DMS 273 treated with DMSO at 0.1 percent for 48 hours (cell line): ENCODE measurements around the gene RAD17.
"Not testable (repeated sequence)": the region's sequence is repeated elsewhere in the genome, so short reads cannot be mapped to it uniquely, and the experiment has no call there.

Source experiments
- DNase-seq: peaks from one replicate; lab custom pipeline; 2025; lab: John Stamatoyannopoulos, UW

The RAD17 gene, protein sequence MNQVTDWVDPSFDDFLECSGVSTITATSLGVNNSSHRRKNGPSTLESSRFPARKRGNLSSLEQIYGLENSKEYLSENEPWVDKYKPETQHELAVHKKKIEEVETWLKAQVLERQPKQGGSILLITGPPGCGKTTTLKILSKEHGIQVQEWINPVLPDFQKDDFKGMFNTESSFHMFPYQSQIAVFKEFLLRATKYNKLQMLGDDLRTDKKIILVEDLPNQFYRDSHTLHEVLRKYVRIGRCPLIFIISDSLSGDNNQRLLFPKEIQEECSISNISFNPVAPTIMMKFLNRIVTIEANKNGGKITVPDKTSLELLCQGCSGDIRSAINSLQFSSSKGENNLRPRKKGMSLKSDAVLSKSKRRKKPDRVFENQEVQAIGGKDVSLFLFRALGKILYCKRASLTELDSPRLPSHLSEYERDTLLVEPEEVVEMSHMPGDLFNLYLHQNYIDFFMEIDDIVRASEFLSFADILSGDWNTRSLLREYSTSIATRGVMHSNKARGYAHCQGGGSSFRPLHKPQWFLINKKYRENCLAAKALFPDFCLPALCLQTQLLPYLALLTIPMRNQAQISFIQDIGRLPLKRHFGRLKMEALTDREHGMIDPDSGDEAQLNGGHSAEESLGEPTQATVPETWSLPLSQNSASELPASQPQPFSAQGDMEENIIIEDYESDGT

GRCh38 chr5:69369340-69370121 is at the start of gene RAD17, which contains the start of the genes AK6 and TAF9:
RAD17 (plus strand) TSS chr5:69369818; CDS start chr5:69372209, 2,391 bp downstream.
AK6 (minus strand) TSS chr5:69369520; CDS start chr5:69369490, 30 bp downstream.
TAF9 (minus strand) TSS chr5:69369520; CDS start chr5:69365737, 3,783 bp downstream.
- DNase-seq = peak; percentile 91

- no peak for DNase-seq
Measured at GRCh38 chr5:69326365-69326764, 43.3 kb upstream of the RAD17 start.

DNA sequence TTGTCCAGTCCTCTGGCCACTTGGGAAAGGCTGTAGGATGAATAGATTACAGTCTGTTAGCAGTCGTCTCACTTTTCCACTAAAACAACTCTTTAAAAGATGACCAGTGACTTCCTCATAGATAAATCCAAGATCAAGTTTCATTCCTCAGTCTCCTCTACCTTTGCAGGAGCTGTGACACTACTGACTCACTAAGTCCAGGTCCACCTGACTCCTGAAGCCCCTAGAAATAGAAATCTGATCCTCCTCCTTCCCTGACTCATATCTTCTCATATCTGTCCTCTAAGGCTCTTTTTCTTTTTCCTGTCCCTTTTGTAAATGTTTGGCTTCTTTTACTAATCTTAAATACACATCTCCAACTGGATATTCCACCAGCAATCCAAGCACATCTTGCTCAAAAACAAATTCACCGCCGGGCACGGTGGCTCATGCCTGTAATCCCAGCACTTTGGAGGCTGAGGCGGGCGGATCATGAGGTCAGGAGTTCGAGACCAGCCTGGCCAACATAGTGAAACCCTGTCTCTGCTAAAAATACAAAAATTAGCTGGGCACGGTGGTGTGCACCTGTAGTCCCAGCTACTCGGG is 39.6 kb upstream of the RAD17 start:
- no peak for DNase-seq

- no peak for DNase-seq
Measured at GRCh38 chr5:69331528-69332445, 37.8 kb upstream of the RAD17 start.

GRCh38 chr5:69333668-69334315 is 35.8 kb upstream of the RAD17 start:
- not testable (repeated sequence) for DNase-seq

DNA sequence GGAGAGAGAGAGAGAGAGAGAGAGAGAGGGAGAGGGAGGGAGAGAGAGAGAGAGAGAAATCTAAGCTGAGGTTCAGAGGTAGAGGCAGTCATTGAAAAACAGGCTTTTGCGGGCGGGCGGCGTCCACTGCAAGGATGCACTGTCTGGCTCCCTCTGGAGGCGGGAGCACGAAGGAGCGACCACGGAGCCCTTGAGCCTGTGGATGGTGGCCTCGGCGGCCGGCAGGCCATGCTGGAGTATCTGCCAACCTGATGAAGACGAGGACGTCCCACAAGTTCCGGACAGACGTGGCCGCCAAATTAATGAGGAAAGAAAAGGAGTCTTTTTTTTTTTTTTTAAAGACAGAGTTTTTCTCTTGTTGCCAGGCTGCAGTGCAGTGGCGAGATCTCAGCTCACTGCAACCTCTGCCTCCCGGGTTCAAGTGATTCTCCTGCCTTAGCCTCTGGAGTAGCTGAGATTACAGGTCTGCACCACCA is 34.8 kb upstream of the RAD17 start:
- peak; percentile 39 for DNase-seq

DNA sequence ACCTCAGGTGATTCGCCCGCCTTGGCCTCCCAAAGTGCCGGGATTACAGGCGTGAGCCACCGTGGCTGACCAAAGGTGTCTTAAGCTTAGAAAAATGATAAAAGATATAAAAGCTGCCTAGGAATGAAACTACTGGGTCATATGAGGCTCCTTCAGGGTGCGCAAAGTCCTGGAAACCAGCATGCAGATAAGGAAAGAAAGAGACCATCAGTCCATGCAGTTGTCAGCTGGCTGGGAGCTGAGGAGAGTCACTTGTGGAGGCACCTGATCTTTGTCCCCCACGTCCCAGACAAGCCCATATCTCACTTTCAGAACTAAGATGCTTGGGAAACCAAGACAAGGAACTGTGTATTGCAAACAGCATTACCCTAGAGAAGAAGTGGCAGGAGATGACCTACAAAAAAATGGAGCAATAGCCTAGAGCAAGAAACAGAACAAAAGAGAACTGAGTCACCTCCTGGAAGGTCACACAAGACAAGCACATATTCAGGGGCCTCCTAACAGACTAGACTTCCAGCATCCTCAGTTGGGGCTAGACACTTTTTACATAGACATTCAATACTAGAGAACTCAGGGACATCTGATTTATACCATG is 34.2 kb upstream of the RAD17 start:
- DNase-seq = no peak

DNA sequence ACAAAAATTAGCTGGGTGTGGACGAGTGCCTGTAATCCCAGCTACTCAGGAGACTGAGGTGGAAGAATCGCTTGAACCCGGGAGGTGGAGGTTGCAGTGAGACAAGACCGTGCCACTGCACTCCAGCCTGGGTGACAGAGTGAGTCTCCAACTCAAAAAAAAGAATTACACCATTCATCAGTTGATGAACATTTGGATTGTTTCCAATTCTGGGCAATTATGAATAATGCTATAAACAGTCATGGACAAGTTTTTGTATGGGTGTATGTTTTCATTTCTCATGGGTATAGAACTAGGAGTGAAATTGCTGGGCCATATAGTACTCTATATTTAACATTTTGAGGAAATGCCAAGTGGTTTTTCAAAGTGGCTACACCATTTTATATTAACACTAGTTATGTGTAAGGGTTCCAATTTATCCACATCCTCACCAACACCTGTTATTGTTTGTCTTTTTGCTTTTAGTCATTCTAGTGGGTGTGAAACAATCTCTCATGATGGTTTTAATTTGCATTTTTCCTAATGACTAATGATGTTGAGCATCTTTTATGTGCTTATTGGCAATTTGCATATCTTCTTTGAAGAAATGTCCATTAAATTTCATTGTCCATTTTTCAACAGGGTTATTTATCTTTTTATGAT is 28.0 kb upstream of the RAD17 start:
- DNase-seq = no peak

- no peak for DNase-seq
Measured at GRCh38 chr5:69343083-69343482, 26.5 kb upstream of the RAD17 start.

- DNase-seq = no peak
Measured at GRCh38 chr5:69350664-69351063, 19.0 kb upstream of the RAD17 start.

GRCh38 chr5:69359699-69360098 is 9.9 kb upstream of the RAD17 start:
- no peak for DNase-seq

DNA sequence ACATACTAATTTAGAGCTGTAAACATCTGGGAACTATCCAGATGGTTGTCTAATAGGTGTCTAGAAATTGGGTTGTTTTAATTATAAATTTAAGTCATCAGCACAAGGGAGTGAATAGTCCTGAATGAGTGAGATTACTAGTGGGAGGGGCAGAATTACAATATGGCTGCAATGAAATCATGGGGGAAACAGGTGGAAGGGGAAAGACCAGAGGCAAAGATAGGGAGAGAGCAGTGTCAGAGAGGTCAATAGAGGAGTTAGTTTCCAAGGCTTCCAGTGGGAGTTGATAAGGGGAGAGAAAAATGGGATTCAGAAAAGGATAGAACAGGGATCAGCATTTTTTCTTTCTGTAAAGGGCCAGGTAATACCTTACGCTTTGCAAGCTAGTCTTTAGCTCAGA is 9.2 kb upstream of the RAD17 start:
- no peak for DNase-seq

GRCh38 chr5:69364414-69364813 is 5.2 kb upstream of the RAD17 start:
- DNase-seq = no peak

GRCh38 chr5:69364850-69365249 is 4.8 kb upstream of the RAD17 start:
- no peak for DNase-seq

DNA sequence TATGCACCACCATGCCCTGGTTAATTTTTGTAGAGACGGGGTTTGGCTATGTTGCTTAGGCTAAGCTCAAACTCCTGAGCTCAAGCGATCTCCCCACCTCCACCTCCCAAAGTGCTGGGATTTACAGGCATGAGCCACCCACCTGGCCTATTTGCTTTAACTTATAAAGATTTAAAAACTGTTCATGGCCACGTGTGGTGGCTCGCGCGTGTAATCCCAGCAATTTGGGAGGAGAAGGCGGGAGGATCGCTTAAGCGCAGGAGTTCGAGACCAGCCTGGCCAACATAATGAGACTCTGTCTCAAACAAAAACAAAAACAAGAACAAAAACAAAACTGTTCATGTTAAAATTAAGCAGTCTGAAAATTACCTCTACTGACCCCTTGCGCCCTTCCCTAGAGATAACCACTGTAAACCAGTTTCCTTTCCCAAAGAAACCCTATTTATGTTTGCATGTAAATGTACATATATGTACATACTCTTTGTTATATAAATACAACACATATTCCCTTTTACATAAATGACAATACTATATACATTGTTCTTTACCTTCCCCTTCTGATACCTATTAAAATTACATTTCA is 1.8 kb upstream of the RAD17 start:
- no peak for DNase-seq

DNA sequence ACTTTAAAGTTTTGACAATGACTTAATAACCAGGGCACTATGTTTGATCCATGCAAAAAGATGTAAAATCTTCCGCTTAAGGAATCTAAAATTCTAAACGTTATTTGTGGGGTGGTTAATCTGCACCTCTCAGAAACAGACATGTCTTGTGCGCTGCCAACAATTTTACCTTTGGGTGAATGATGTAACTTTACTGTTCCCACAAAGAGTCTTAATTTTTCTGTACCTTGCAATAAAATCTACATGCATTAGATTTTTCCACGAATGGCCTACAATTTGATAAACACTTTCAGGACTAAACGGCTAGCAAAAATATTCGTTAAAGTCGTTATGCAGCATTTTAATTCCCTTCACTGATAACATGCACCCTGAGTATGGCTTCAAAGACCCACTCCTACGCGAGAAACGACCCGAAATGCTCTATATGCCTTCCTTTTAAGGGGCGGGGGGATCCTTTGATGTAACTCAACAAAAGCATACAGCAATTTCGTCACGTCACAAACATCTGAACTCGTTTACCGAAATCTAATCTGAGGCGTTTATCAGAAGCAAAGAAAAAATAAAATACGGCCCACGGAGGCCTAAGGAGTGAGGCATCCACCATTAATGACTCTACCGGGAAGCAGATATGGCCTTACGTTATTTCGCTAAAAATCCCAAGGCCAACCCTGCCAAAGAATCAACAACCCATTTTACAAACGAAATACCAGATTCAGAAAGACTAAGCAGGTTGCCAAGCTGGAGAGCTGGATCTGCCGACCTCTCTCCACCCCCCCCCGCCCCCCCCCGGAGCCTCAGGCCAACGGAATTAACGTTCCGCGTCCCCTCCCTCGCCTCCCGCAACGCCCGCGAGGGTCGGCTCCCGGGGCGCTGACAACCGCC is 919 bp upstream of the RAD17 start:
- DNase-seq = no peak

GRCh38 chr5:69370335-69370734 is 717 bp downstream of the RAD17 start:
- DNase-seq = not testable (repeated sequence)

DNA sequence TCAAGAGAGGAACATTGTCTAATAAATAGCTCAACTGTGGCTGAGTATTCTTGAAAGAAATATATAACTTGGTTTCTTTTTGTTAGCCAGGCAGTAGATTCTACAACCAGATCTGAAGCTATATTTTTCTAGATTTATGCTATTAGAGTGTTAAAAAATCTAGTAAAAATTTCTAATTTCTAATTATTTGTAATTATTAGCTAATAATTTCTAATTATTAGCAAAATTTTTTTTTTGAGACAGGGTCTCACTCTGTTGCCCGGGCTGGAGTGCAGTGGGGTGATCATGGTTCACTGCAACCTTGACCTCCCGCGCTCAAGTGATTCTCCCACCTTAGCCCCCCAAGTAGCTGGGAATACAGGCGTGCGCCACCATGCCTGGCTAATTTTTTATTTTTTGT is 2.8 kb downstream of the RAD17 start:
- DNase-seq = no peak
